Activated T-helper 1 cell treated with anti-CD3 and anti-CD28 coated beads, Interleukin-2, amount 50 U/mL, for 16 hours (primary cell): Measurements from ENCODE around the gene ACVR1B.
A peak's percentile ranks its signal among the peaks of the same experiment; 100 is the strongest.

ENCODE experiments used
- DNase-seq, 2 donors: peaks; one replicate each; pipeline ENCODE4 v3.0.0-alpha.2; 2020; ENCODE audit warnings: low read depth in 1 of 2, low spot score in 1 of 2

The ACVR1B gene

DNA sequence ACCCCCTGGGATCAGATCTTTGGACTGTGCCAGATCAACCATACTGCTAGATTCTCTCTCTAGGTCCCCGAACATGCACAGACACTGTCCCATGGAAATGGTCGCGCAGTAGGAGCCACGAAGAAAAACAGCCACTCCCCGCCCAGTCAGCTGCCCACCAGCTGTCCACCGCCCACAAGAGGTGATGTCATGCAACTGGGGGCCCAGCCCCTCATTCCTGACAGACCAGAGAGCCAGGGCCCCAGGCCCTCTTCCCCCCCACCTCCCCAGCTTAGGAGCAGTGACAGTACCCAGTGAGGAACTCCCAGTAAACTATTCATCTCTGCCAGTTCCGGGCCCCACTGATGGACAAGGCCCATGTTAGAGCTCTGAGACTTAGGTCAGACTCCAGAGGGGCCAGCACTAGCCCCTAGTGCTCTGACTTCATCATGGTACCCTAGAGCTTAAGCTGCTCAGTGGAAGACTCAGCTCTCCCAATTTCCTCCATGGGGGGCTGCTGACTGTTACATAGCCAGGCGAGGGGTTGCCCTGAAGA lies 51.6 kb downstream of the ACVR1B start:
- DNase-seq: no peak

DNA sequence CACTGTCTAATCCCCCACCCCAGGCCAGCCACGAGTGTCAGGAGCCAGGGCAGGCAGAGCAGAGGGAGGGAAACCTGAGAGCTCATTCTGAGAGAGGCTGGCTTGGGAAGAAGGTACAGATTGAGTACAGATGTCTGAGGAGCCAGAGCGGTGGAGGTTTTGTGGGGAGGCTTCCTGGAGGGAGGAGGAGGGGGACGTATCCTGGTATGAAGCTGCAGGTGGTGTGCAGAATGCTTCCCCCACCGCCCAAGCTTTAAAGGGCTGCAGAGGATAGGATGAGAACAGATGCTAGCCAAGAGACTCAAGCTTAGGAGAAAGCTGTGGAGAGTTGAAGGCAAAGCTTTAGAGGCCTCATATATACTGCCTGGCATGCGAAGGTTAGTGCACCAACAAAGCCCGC lies 52.1 kb downstream of the ACVR1B start:
- no peak for DNase-seq

DNA sequence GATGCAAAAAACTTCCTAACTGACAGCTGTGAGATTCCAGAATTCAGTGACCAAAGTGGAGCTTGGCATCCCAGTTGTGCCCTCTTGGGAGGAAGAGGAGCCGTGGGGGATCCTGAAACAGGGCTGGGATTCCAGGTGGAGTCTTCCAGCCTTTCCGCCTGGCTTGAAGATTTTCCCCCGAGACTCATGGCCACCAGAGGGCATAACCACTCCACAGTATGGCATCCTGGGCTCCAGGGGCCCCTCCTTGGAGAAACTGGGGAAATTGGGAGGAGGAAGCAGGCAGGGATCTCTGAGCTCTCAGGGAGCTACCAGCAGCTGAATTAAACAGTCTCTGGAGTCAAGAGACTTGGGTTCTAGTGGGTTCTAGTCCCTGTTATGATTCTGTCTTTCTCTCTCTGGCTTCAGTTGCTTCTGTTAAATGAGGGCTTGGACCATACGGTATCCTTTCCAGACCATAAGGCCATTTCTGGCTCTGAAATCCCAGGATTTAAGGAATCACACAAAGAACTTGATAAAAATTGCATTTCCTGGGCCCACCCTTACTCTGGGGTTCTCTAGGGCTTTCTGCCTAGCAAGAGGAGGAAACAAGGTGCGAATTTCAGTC lies 52.6 kb downstream of the ACVR1B start:
- no peak for DNase-seq

DNA sequence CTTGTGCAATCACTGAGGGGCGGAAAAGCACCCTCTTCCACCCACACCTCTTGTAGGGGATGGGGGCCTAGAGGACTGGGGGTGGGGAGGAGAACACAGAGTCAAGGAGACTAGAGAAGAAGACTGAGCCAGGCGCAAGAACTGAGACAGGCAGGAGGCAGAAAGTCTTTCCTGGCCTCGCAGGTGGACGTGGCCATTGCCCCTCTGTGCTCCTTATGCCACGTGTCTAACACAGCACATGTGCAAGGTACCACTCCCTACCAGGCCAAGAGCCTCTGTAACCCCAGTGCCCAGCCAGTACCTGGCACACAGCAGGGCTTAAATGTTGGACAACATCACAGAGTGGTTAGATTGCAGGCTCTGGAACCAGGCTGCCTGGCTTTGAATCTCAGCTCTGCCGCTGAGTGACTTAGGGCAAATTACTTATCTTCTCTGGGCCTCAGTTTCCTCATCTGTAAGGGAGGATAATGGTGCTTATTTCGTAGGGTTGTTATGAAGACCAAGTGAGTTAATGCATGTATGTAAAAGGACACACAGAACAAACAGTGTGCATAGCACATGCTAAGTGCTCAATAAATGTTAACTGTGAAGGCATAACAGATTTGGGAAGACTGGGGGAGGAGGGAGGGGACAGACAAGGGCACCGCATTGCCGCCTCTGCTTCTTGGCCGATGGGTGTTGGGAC lies 53.9 kb downstream of the ACVR1B start:
- DNase-seq: no peak

- no peak for DNase-seq
Measured at GRCh38 chr12:52005903-52006703, 54.6 kb downstream of the ACVR1B start.

DNA sequence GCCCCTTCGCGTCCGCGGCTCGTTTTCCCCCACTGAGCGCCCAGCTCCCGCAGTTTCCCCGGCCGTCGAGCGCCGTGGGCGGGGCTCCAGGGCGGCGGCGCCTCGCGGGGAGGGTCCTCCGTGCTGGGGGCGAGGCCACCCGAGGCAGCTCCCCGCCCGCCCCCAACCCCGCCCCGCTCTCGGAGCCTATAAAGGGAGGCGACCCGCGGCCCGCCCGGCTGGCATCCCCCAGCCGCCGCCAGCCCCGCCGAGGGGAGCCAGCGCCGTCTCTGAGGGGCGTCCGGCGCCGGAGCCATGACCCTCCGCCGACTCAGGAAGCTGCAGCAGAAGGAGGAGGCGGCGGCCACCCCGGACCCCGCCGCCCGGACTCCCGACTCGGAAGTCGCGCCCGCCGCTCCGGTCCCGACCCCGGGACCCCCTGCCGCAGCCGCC lies 55.2 kb downstream of the ACVR1B start, which contains the start of gene TAMALIN:
Gene TAMALIN, plus strand, starts transcription at position 221 of the 432 bp plus-strand sequence. Its CDS starts 74 bp downstream, at position 295.
- peak; percentile 62 to 76 for DNase-seq

DNA sequence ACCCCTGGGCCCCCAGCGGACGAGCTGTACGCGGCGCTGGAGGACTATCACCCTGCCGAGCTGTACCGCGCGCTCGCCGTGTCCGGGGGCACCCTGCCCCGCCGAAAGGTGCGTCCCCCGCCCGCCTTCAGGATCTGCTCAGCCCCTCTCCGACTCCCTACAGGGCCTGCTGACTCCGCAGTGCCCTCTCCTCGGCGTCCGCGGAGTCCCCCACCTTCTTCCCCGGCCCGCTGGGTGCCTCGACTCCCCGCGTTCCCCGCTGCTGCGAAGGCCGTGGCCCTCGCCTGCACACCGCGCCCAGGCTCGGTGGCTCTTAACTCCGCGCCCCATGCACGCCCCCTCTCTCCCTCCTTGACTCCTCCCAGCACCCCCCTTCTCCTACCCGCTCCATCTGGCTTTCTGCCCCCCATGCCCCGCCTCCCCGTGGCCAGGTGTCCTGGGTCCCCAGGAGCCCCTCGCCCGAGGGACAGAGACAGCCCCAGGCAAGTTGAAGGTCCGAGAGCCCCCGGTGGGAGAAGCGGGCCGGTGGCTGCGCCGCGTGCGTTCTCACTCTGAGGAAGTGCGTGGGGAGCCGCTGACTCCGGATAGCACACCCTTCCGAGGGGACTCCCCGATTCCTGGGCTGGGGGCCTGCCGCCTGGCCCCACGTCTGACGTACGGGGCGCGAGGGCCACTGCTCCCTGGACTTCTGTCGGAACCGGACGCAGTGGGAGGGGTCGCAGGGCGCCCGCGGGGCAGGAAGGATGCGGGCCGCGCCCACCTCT lies 55.8 kb downstream of the ACVR1B start:
- peak; percentile 23 to 33 for DNase-seq

DNA sequence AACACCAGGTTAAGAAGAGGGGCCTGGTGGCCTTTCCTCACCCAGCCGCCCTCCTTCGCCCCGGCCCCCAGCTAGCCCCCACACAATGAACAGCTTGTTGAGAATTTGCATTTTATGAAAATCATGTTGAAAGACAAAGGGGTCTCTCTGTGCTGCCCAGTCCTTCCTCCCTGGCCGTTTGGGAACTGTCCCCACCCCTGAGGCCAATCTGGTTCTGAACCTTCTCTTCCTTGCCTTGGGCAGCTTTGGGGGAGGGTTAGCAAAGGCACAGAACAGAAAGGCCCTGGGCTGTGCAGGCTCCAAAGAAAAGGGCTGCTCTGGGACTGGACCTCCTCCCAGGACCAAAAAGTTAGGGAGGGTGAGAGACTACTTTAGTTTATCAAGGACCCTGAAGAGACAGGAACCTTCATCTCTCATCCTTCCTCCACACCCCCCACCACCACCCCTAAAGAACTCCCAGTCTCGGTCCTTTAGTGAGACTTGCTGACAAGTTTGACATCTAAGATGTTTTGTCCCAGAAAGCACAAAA lies 56.5 kb downstream of the ACVR1B start:
- no peak for DNase-seq

DNA sequence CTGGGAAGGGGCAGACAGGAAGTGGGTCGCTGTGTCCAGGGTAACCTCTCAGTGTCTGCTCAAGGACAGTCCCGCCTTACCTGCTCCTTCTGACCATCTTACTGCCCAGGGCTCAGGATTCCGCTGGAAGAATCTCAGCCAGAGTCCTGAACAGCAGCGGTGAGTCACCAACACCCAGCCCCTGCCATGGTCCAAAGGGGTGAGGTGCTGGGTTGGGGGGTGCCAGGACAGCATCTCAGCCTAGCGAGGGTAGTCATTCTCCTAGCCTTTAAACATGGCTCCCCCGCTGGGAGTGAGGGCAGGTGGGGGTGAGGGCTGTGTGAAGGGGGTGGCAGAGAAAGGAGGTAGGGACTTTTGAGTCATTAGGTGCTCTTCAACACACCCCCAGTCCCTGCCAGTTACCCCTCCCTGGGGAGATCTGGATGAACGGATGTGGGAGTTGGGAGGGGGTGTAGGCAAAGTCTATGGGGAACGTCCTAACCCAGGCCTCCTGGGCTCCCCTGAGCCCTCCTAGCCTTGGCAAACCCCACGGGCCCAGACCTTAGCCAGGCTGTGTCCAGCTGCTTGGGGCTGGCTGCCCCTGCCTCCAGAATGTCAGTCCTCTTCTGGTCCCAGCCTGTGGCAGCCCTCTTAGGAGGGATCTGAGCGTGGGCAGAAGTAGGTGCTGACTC lies 57.7 kb downstream of the ACVR1B start:
- DNase-seq: no peak

DNA sequence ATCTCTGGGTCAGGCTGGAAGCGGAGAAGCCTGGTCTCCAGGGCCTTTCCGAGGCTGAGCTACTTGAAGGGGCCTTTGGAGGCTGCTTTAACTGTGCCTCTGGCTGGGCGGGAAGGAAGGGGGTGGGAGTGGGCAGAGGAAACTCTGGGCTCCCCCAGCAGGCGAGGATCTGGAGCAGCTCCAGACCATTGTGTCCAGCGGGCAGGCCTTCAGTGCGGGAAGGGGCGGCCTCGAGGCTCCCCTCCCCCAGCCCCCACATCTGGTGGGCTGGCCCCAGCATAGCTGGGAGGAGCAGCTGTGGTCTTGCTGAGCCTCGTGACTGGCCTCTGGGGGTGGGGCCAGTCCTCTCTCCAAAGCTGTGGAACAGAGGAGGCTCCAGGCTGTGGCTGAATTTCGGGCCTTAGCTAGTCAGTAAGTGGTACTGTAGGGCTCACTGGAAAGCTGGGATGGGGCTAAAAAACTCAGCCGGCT lies 58.7 kb downstream of the ACVR1B start:
- DNase-seq: no peak

GRCh38 chr12:52010692-52011601 lies 59.4 kb downstream of the ACVR1B start:
- DNase-seq: no peak

GRCh38 chr12:52011602-52012214 lies 60.2 kb downstream of the ACVR1B start:
- DNase-seq: no peak

GRCh38 chr12:52013626-52014310 lies 62.3 kb downstream of the ACVR1B start:
- DNase-seq: no peak

GRCh38 chr12:52014567-52015530 lies 63.4 kb downstream of the ACVR1B start:
- DNase-seq: no peak

GRCh38 chr12:52015532-52016041 lies 64.1 kb downstream of the ACVR1B start:
- DNase-seq: no peak

DNA sequence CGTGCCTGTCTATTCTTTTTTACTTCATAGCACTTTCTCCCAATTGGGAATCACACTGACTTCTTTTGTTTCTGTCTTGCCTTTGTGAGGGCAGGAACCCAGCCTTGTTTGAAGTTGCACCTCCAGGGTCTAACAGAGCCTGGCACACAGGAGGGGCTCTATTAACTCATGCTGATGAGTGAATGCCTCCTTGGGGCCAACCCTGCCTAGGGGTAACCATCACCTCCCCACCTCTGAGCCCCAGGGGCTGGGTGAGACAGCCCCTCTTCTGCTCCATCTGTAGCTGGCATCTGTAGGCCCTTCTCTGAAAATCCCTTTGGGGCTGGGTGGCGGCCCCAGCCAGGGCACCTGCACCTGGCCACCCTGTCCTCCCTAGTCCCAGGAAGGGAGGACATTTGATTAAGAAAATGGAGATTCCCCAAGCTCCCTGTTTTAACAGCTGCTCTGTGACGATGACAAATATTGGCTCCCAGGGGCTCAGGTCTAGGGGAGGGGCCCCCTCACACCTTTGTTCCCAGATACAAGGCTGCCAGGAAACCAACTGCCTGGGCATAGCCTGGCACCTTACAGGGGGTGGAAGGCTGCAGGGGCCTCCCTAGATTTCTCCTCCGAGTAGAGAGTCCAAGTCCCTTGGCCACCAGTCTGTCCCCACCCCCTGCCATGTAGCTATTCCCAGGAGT lies 67.1 kb downstream of the ACVR1B start:
- DNase-seq: no peak
